ENCODE data around the gene PIK3R1. TPM values are rescaled to one million over a fixed set of nuclear protein-coding genes. Genes with fewer than 3 reads are reported as not detected.
A peak's percentile ranks its signal among the peaks of the same experiment; 100 is the strongest.

The PIK3R1 gene
- total and polyA plus RNA-seq, 8 donors, result 9.2 to 280 (median 52.3) TPM

- TF ChIP-seq CTCF (IDR thresholded peaks at IDR 0.05) (peak in 1 of 7 experiments; percentile 2), EP300 (IDR thresholded peaks at IDR 0.05) (no peak), POLR2AphosphoS5 (IDR thresholded peaks at IDR 0.05) (no peak)
- Histone ChIP-seq H3K4me3 (no peak overlapping the region), H3K9me3 (no peaks in the 10 kb centered on the region), H3K27me3 (no peaks in the 10 kb centered on the region), H3K27ac (peak overlapping the region in 3 of 5 donors; percentile 88 to 95 (median 93)), H3K36me3 (peaks cover 9 to 32% (median 31%) of the 10 kb centered on the region in 4 donors), H3K4me1 (peaks cover 60 to 93% (median 80%) of the 10 kb centered on the region in 4 donors)
- WGBS, 5 donors, result 20 to 37% (median 29%) methylated on average over 1 of the region's 1 CpG
- intact Hi-C loops (cut with DNase I; ENCODE audit: low total_unique reads), result loop anchor here (10.0 kb wide), 1 partner anchor 178 kb away; no protein-coding TSS in a partner anchor
- DNase-seq, result no peak
Measured at GRCh38 chr5:68286612-68286912, 71.0 kb downstream of the PIK3R1 start.

GRCh38 chr5:68287631-68287975 is 72.0 kb downstream of the PIK3R1 start:
- Histone ChIP-seq H3K4me1 (peaks cover 59 to 98% (median 85%) of the 10 kb centered on the region in 4 donors), H3K9me3 (no peaks in the 10 kb centered on the region), H3K27me3 (no peaks in the 10 kb centered on the region), H3K36me3 (peaks cover 0 to 27% (median 25%) of the 10 kb centered on the region in 4 donors), H3K27ac (peak overlapping the region; percentile 83 to 95 (median 90)), H3K4me3 (peak overlapping the region; percentile 46 to 61 (median 52))
- DNase-seq, result no peak
- intact Hi-C loops (cut with DNase I; ENCODE audit: low total_unique reads), result loop anchor here (10.0 kb wide), 1 partner anchor 177 kb away; no protein-coding TSS in a partner anchor
- WGBS, 5 donors, result 17 to 31% (median 26%) methylated on average over 8 of the region's 8 CpGs
- TF ChIP-seq CTCF (IDR thresholded peaks at IDR 0.05) (no peak), POLR2AphosphoS5 (IDR thresholded peaks at IDR 0.05) (no peak), POLR2A (IDR thresholded peaks at IDR 0.05) (no peak), EP300 (IDR thresholded peaks at IDR 0.05) (no peak)

GRCh38 chr5:68287976-68288706 is 72.6 kb downstream of the PIK3R1 start:
- TF ChIP-seq EP300 (IDR thresholded peaks at IDR 0.05), result no peak
- peak in 1 of 3 donors; percentile 24 for TF ChIP-seq POLR2AphosphoS5 (IDR thresholded peaks at IDR 0.05)
- no peak for TF ChIP-seq CTCF (IDR thresholded peaks at IDR 0.05)
- no peak for TF ChIP-seq POLR2A (IDR thresholded peaks at IDR 0.05)
- Histone ChIP-seq H3K27me3 (no peaks in the 10 kb centered on the region), H3K4me3 (peak overlapping the region; percentile 46 to 61 (median 52)), H3K27ac (peak overlapping the region; percentile 83 to 95 (median 90)), H3K9me3 (no peaks in the 10 kb centered on the region), H3K36me3 (peaks cover 3 to 27% (median 25%) of the 10 kb centered on the region in 4 donors), H3K4me1 (peaks cover 57 to 94% (median 81%) of the 10 kb centered on the region in 4 donors)
- intact Hi-C loops (cut with DNase I; ENCODE audit: low total_unique reads), result loop anchor here (10.0 kb wide), 1 partner anchor 177 kb away; no protein-coding TSS in a partner anchor
- 0 to 3% (median 1%) methylated on average over 11 to 45 of the region's 45 CpGs for WGBS, 5 donors
- peak; percentile 66 to 91 for DNase-seq

GRCh38 chr5:68288707-68289134 is 73.2 kb downstream of the PIK3R1 start:
- intact Hi-C loops (cut with DNase I; ENCODE audit: low total_unique reads), result loop anchor here (10.0 kb wide), 1 partner anchor 176 kb away; no protein-coding TSS in a partner anchor
- TF ChIP-seq EP300 (IDR thresholded peaks at IDR 0.05), result no peak
- no peak for TF ChIP-seq POLR2AphosphoS5 (IDR thresholded peaks at IDR 0.05)
- no peak for TF ChIP-seq POLR2A (IDR thresholded peaks at IDR 0.05)
- TF ChIP-seq CTCF (IDR thresholded peaks at IDR 0.05), result no peak
- H3K9me3 ChIP-seq, result no peaks in the 10 kb centered on the region
- H3K4me1 ChIP-seq, result peaks cover 56 to 88% (median 75%) of the 10 kb centered on the region in 4 donors
- peak overlapping the region; percentile 83 to 95 (median 90) for H3K27ac ChIP-seq
- 4 to 10% (median 7%) methylated on average over 10 of the region's 10 CpGs for WGBS, 5 donors
- no peaks in the 10 kb centered on the region for H3K27me3 ChIP-seq
- no peak for DNase-seq
- H3K4me3 ChIP-seq, result peak overlapping the region; percentile 46 to 61 (median 52)
- H3K36me3 ChIP-seq, result peaks cover 7 to 27% (median 25%) of the 10 kb centered on the region in 4 donors

All from stomach (tissue), 9 donors.